ENCODE measurements around the gene LCTL.
"Not testable (repeated sequence)": the region's sequence is repeated elsewhere in the genome, so short reads cannot be mapped to it uniquely, and the experiment has no call there.

LCTL gene

GRCh38 chr15:66590435-66590834 lies 24.6 kb upstream of the LCTL start:
- no peak for DNase-seq

- not testable (repeated sequence) for DNase-seq
These were observed 23.6 kb upstream of the LCTL start for GRCh38 chr15:66589429-66589828.

DNA sequence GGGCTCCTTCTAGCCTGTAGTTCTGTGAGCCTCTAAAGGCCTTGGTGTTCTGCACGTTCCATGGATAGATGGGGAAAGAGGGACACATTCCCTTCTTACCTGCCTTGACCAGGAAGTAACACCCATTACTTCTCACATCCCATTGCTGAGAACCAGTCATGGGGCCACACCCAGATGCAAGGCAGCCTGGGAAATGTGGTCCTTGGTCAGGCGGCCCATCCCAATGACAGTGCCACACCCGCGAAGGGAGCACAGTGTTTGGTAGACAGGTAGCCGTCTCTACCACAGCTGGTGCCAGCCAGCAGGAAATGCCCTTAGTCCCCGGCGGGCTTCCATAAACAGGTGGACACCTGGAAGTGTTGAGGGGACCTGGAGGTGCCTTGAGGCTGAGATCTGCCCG lies 23.2 kb upstream of the LCTL start:
- no peak for DNase-seq

GRCh38 chr15:66588537-66588936 lies 22.7 kb upstream of the LCTL start:
- DNase-seq = no peak

GRCh38 chr15:66587749-66588148 lies 22.0 kb upstream of the LCTL start:
- DNase-seq = no peak

DNA sequence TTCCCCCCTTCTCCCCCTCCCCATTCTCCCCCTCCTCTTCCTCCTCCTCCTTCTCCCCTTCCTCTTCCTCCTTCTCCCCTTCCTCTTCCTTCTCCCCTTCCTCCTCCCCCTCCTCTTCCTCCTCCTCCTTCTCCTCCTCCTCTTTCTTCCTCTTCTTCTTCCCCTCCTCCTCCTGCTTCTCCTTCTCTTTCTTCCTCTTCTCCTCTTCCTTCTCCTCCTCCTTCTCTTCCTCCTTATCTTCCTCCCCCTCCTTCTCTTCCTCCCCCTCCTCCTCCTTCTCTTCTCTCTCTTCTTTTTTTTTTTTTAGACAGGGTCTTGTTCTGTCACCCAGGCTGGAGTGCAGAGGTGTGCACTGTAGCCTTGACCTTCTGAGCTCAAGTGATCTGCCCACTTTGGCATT lies 21.2 kb upstream of the LCTL start:
- no peak for DNase-seq

DNA sequence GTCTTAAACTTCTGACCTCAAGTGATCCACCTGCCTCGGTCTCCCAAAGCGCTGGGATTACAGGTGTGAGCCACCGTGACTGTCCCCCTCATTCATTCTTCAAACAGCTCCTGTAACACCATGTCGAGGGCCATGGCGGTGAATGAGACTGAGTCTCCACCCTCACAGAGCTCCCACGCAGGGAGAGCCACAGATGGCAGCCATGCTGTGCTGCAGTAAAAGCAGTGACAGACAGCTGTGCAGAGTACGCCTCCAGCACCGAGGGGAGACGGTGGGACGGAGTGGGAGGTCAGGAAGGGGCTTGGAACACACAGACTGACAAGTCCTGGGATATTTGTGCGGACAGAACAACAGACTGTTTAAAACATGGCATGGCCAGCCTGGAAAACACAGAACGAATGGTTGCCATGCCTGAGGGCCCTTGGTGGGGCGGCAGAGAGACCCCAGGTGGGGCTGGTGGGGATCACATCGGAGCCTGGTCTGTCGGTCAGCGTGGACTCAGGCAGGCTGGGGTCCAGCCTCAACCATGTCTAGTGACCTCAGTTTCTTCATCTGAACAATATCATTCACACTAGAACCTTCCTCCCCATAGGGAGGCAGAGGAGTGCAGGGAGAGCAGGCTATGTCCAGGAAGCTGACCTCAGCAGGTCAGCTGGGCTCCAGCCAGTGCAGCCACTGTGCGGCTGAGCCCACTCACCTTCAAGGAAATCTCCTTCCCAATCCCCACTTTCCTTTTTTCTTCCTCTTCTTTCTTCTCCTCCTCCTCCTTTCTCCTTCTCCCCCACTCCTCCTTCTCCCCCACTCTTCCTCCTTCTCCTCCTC lies 20.6 kb upstream of the LCTL start:
- DNase-seq = no peak

- no peak for DNase-seq
These were observed 16.3 kb upstream of the LCTL start for GRCh38 chr15:66581972-66582537.

GRCh38 chr15:66580643-66581042 lies 14.8 kb upstream of the LCTL start:
- DNase-seq = no peak

DNA sequence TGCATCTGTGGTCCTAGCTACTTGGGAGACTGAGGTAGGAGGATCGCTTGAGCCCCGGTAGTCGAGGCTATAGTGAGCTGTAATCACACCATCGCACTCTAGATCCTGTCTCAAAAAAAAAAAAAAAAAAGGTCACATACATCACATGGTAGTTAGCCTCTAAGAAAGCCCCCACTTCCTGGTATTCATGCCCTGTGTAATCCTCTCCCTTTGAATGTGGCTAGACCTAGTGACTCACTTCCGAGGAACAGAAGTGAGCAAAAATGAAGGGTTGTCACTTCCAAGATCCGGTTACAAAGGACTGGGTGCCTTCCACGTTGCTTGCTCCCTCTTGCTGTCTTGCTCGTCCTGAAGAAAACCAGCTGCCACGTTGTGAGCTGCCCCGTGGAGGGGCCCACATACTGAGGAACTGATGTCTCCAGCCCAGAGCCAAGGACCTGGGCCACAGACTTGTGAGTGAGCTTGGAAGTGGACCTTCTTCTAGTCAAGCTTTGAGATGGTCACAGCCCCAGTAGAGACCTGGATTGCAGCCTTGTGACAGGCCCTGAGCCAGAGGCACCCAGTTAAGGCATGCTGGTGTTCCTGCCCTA lies 12.6 kb upstream of the LCTL start:
- DNase-seq = no peak

DNA sequence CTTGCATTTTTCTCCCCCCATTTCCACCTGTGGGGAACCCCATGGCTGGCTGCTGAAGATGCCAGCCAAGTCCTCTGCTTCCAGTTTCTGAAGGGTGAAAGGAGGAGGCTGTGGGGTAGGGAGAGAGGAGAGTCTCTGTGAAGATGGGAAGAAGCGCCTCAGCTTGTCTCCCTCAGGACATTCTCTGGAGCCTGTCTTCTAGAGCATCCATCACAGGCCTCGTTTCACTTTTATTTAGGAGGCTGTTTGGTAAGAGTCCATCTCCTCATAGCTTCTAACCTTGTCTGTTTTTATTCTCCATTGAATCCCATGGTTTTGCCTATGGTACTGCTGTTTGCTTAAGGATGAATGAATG lies 8.8 kb upstream of the LCTL start:
- DNase-seq = no peak

DNA sequence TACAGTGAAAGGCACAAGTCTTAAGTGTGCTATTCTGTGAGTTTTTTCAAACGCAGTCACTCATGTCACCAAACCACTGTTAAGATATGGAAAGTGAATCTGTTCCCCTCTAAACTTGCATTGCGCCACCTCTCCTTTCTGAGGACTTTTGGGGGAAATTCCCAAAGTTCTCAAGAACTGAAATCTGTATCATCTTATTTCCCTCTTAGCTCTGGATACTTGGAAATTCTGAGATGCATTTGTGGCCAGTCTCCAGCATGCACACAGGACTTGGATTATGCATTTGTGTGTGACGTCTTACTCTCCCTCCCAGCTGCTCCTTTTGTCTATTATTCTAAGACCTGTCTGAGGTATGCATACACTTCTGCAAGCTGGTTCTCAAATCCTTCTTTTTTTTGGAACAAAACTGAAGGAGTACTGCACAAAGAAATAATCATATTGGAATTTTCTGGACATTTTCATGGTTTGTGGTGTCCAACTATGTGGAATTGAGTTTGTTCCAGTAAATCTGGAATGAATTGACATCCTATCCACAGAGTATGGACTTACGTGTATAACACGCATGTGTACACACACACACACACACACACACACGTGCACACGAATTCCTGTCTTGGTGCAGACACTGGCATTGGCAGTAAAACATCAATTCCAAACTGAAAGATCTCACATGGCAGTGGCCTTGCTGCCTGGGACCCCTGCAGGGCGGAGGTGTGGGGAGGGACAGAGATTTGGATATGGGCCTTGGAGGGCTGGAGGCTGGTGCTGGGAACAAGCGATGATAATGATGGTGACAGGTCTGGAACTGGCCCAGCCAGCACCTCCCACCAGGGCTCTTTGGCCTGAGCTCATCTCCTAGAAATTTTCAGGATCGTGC lies 8.2 kb upstream of the LCTL start:
- DNase-seq = no peak

DNA sequence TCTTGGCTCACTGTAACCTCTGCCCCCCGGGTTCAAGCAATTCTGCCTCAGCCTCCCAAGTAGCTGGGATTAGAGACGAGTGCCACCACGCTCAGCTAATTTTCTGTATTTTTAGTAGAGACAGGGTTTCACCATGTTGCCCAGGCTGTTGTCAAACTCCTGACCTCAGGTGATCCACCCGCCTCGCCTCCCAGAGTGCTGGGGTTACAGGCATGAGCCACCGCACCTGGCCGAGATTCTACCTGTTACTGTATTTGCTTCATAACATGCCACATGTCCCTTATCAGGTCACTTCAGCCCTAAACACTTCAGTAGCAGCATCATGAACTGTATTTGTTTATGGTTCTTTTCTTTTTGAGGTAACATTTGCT lies 7.5 kb upstream of the LCTL start:
- DNase-seq = no peak

GRCh38 chr15:66572146-66572545 lies 6.3 kb upstream of the LCTL start:
- DNase-seq = no peak

- no peak for DNase-seq
These were observed 5.2 kb upstream of the LCTL start for GRCh38 chr15:66570842-66571478.

GRCh38 chr15:66570327-66570726 lies 4.5 kb upstream of the LCTL start:
- DNase-seq = no peak

GRCh38 chr15:66569461-66570137 lies 3.8 kb upstream of the LCTL start:
- DNase-seq = no peak

- DNase-seq = no peak
These were observed 2.1 kb upstream of the LCTL start for GRCh38 chr15:66567897-66568296.

- peak; percentile 9 for DNase-seq
These were observed 1.2 kb upstream of the LCTL start for GRCh38 chr15:66566963-66567531.

- no peak for DNase-seq
These were observed 607 bp downstream of the LCTL start for GRCh38 chr15:66565141-66565641.

DNA sequence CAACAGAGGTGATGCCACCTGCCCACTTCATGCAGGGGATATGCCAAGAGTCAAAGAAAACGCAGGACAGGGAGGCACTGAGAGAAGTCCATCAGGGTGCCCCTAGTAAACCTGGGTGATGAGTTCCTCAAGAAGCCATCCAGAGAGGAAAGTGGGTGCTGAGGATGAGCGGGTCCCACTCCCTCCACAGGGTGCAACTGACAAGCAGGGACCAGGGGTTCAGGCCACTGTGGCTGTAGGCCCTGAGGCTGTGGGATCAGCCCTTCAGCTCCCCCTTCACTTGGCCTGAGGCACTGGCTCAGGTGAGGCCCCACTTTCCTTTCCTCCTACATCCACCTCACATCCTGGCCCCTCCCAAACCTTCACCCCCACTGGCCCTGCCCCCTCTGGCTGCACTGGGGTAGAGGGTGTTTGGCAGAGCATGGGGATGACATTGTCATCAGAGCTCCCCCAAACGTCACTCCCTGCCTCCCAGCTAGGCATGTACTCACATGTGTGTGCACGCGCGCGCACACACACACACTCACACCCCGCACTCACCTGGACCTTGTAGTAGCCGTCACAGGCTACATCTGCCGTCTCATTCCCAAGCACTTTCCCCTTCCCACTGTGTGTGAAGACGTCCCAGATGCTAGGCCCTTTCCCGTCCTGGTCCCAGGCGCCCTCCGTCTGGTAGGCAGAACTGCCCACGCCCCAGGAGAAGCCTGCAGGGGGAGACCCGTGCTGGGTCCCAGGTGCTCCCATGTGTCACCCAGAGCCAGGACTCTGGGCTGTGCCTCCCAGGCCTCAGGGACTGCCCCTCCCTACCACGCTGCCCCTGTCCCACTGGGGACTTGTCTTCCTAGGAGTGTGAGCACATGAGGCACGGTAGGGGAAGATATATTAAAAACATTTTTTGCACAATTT lies 1.4 kb downstream of the LCTL start:
- DNase-seq = no peak

Measured in NCI-H2227 treated with DMSO at 0.1 percent for 48 hours (cell line).